K562 (cell line): ENCODE data around the gene LRRC43. TPM values are rescaled to one million over a fixed set of nuclear protein-coding genes. Genes with fewer than 3 reads are reported as not detected.

ENCODE experiments used
- ARID1B ChIP-seq: fragments of 450-650 bp; IDR thresholded peaks from 2 replicates; pipeline ENCODE4 v1.6.1; 2016; ENCODE audit warnings: antibody characterized with exemption, mild to moderate bottlenecking, inconsistent platforms
- BRF1 ChIP-seq: IDR thresholded peaks from 3 replicates; pipeline ENCODE4 v1.6.1; 2011; ENCODE audit warnings: borderline replicate concordance, mild to moderate bottlenecking; ENCODE audit not compliant: insufficient read length; ENCODE audit errors: extremely low read depth
- CCNT2 ChIP-seq: IDR thresholded peaks from 2 replicates; pipeline ENCODE4 v1.6.1; 2011; ENCODE audit warnings: borderline replicate concordance, low read depth, mild to moderate bottlenecking, moderate library complexity, mixed read lengths, low read length; ENCODE audit not compliant: insufficient read length; ENCODE audit errors: extremely low read depth
- CTBP1 ChIP-seq: fragments of 450-650 bp; IDR thresholded peaks from 2 replicates; pipeline ENCODE4 v1.6.1; 2016; ENCODE audit warnings: borderline replicate concordance
- DPF2 ChIP-seq: fragments of 450-650 bp; IDR thresholded peaks from 2 replicates; pipeline ENCODE4 v1.6.1; 2016
- E4F1 ChIP-seq: fragments of 250-450 bp; sonication (Bioruptor Pico); IDR thresholded peaks from 2 replicates; pipeline ENCODE4 v1.5.0; 2021; ENCODE audit warnings: mild to moderate bottlenecking, borderline replicate concordance
- KAT7 ChIP-seq: sonication (generic); formaldehyde crosslinking; IDR thresholded peaks from 2 replicates; pipeline ENCODE4 v1.8.0; 2022; ENCODE audit warnings: missing genetic modification reagents, mild to moderate bottlenecking, borderline replicate concordance
- KLF16 ChIP-seq: IDR thresholded peaks from 2 replicates; pipeline ENCODE4 v1.6.1; 2016; ENCODE audit warnings: antibody characterized with exemption
- MAFK ChIP-seq: IDR thresholded peaks from 2 replicates; pipeline ENCODE4 v1.6.1; 2011; ENCODE audit warnings: low read length, improper control_type of control experiment
- MCM2 ChIP-seq: fragments of 450-650 bp; IDR thresholded peaks from 2 replicates; pipeline ENCODE4 v1.6.1; 2017; ENCODE audit warnings: low read depth, mild to moderate bottlenecking
- RBFOX2 ChIP-seq: fragments of 200-400 bp; formaldehyde crosslinking; IDR thresholded peaks from 2 replicates; pipeline ENCODE4 v1.6.1; 2017; ENCODE audit warnings: low read depth, mild to moderate bottlenecking, low read length, moderate library complexity
- SMAD1 ChIP-seq: fragments of 150-350 bp; IDR thresholded peaks from 2 replicates; pipeline ENCODE4 v1.6.1; 2014; ENCODE audit warnings: low read length, low read depth; ENCODE audit not compliant: partially characterized antibody
- STAG1 ChIP-seq: sonication (generic); formaldehyde crosslinking; IDR thresholded peaks from 2 replicates; pipeline ENCODE4 v1.5.0; 2020; ENCODE audit warnings: missing genetic modification reagents, borderline replicate concordance
- TEAD4 ChIP-seq, 2 experiments: sonication (generic) in 1 of 2; formaldehyde crosslinking in 1 of 2; IDR thresholded peaks; 2 replicates each; pipeline versions ENCODE4 v1.6.1 to v1.8.0; 2012 to 2022; ENCODE audit warnings: borderline replicate concordance in 1 of 2, inconsistent platforms in 1 of 2, low read length in 1 of 2, mild to moderate bottlenecking in 1 of 2, missing genetic modification reagents in 1 of 2
- YY1 ChIP-seq, 3 experiments: IDR thresholded peaks; 2 replicates each; pipeline ENCODE4 v1.6.1; 2011; ENCODE audit warnings: low read length in 2 of 3, mild to moderate bottlenecking in 2 of 3, moderate library complexity in 2 of 3, borderline replicate concordance in 1 of 3, control low read depth in 1 of 3, low read depth in 1 of 3; ENCODE audit not compliant: insufficient read depth in 3 of 3, insufficient replicate concordance in 2 of 3, control insufficient read depth in 1 of 3, insufficient read length in 1 of 3; ENCODE audit errors: extremely low read depth in 1 of 3
- ZKSCAN3 ChIP-seq: fragments of 250-450 bp; sonication (Bioruptor Pico); IDR thresholded peaks from 2 replicates; pipeline ENCODE4 v1.4.0; 2020
- ZNF12 ChIP-seq: sonication (generic); formaldehyde crosslinking; IDR thresholded peaks from 2 replicates; pipeline ENCODE4 v1.4.0; 2020; ENCODE audit warnings: mild to moderate bottlenecking, missing genetic modification reagents
- ZNF384 ChIP-seq: IDR thresholded peaks from 2 replicates; pipeline ENCODE4 v1.6.1; 2012; ENCODE audit warnings: low read depth, low read length, improper control_type of control experiment
- ZNF507 ChIP-seq: conservative IDR thresholded peaks from 2 replicates; pipeline ENCODE4 v1.6.1; 2017; ENCODE audit warnings: missing genetic modification characterization, missing compliant biosample characterization
- ZNF609 ChIP-seq: sonication (generic); formaldehyde crosslinking; IDR thresholded peaks from 2 replicates; pipeline ENCODE4 v1.8.1; 2023; ENCODE audit warnings: missing genetic modification reagents, mild to moderate bottlenecking, borderline replicate concordance
- polyA plus RNA-seq, 8 experiments: library from polyadenylated mRNA; depleted of rRNA in 4 of 8; stranded (reverse) in 5 of 8; unstranded in 3 of 8; fragments of >200 nt; fragmentation: Nextera tagmentation in 2 of 8; fragmentation: Illumina TruSeq in 1 of 8; extraction: Ambion mirVana in 2 of 8; extraction: Trizol in 1 of 8; gene quantifications; 2 replicates each; pipeline versions ENCODE4 v1.2.1 to v1.2.3, GENCODE V29; 2011 to 2014; ENCODE audit warnings: inconsistent platforms in 1 of 8, missing spikeins in 1 of 8
- total RNA-seq, 7 experiments: library from RNA; depleted of rRNA in 6 of 7; stranded (reverse); fragments of >200 nt in 6 of 7; fragmentation: Illumina TruSeq in 2 of 7; extraction: Trizol in 2 of 7; gene quantifications; 2 replicates each; pipeline versions ENCODE4 v1.2.1 to v1.2.3, GENCODE V29; 2011 to 2021; ENCODE audit warnings: low replicate concordance in 1 of 7

Gene LRRC43
- total and polyA plus RNA-seq, 9 of the 15 experiments (the other 6 are each of a cell fraction or from before 2014, with no cell fraction given): 0.19 TPM; not detected in 8

DNA sequence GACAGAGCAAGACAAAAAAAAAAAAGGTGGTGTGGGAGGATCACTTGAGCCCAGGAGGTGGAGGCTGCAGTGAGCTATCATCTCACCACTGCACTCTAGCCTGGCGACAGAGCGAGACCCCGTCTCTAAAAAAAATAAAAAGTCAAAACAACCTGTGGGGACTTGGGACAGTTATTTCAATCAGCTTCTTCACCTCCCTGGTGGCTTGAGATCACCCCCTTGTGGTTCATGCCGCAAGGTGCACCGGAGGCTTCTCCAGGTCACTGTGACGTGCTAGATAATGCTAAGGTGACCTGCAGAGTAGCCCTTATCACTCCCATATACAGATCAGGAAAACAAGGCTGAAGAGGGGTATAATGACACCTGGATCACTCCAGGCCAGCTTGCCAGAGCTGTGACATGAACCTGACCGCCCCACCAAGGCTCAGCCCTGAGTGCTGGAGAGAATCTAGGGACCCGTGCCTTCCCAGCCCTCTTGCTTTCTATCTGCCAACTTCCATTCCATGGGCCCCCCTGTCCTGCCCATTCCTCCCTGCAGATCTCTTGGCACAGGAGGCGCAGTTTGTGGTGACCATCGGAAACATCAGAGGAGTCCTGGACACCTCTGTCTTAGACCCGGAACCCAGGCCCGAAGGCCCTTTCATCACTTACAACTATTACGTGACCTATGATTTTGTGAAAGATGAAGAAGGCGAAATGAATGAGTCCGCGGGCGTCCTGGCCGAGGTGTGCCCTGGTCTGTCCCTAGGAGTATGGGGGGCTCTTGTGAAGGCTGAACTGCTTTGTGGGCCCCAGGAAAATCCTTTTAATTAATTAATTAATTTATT, 8.1 kb downstream of the LRRC43 start (continued):
- TF ChIP-seq BRF1 (no peak), MCM2 (no peak), CTBP1 (peak; percentile 36; the same call in 1 of the 2 replicates), ARID1B (no peak), YY1 (IDR thresholded peaks at IDR 0.05; ENCODE audit: borderline replicate concordance in 1 of 3, control insufficient read depth in 1 of 3, extremely low read depth in 1 of 3, insufficient read depth in 3 of 3, insufficient read length in 1 of 3, insufficient replicate concordance in 2 of 3, low read depth in 1 of 3, low read length in 2 of 3) (no peak), RBFOX2 (no peak), ZKSCAN3 (CRISPR knock-in tag) (no peak), KLF16 (peak; percentile 24; the same call in 1 of the 2 replicates), KAT7 (no peak), DPF2 (no peak), CCNT2 (no peak), SMAD1 (no peak), TEAD4 (IDR thresholded peaks at IDR 0.05; ENCODE audit: low read length) (0 out of 2 replicates have a peak, but pooled peaks have one; percentile 7), TEAD4 (CRISPR knock-in tag; IDR thresholded peaks at IDR 0.05; ENCODE audit: borderline replicate concordance) (no peak), E4F1 (CRISPR knock-in tag) (no peak), ZNF12 (CRISPR knock-in tag) (no peak), ZNF384 (peak; percentile 80), ZNF609 (CRISPR knock-in tag) (no peak), STAG1 (CRISPR knock-in tag) (peak; percentile 56; the same call in 1 of the 2 replicates), MAFK (no peak), ZNF507 (tag) (no peak)
